ENCODE data around the gene SMARCC1.

- TF ChIP-seq EZH2 (IDR thresholded peaks at IDR 0.05; ENCODE audit: low read length, unreplicated experiment) (no peak), CTCF (conservative IDR thresholded peaks at IDR 0.05; ENCODE audit: low read depth, low read length) (no peak), EZH2phosphoT487 (IDR thresholded peaks at IDR 0.05; ENCODE audit: borderline replicate concordance, low read length) (no peak)
These were observed 168.8 kb downstream of the SMARCC1 start for GRCh38 chr3:47612879-47613278.
